Memory B cell (primary cell): ENCODE results near the gene NOB1.
A peak's percentile ranks its signal among the peaks of the same experiment; 100 is the strongest.
"Not testable (repeated sequence)": the region's sequence is repeated elsewhere in the genome, so short reads cannot be mapped to it uniquely, and the experiment has no call there.

Experiments used
- ATAC-seq: fragments of 150-1000 bp; cut with Tn5 transposase; 2 replicates; pipeline ENCODE4 v1.10.0; 2021; ENCODE audit warnings: low read depth, mild to moderate bottlenecking, moderate library complexity
- DNase-seq, 2 donors: peaks; one replicate each; pipeline ENCODE4 v3.0.0; 2022; ENCODE audit warnings: low spot score in 2 of 2
- H3K27ac Mint-ChIP-seq: one replicate; pipeline ENCODE4 v1.8.0; 2022; ENCODE audit warnings: mild to moderate bottlenecking, moderate library complexity, mixed read lengths
- H3K27me3 Mint-ChIP-seq: one replicate; pipeline ENCODE4 v1.8.0; 2022; ENCODE audit warnings: mixed read lengths
- H3K36me3 Mint-ChIP-seq: one replicate; pipeline ENCODE4 v1.8.0; 2022; ENCODE audit warnings: mild to moderate bottlenecking, mixed read lengths
- H3K4me1 Mint-ChIP-seq: one replicate; pipeline ENCODE4 v1.8.0; 2022; ENCODE audit warnings: mixed read lengths
- H3K4me3 Mint-ChIP-seq: one replicate; pipeline ENCODE4 v1.8.0; 2022; ENCODE audit warnings: mild to moderate bottlenecking, moderate library complexity, mixed read lengths
- H3K9me3 Mint-ChIP-seq: one replicate; pipeline ENCODE4 v1.8.0; 2022; ENCODE audit warnings: mixed read lengths

The NOB1 gene

DNA sequence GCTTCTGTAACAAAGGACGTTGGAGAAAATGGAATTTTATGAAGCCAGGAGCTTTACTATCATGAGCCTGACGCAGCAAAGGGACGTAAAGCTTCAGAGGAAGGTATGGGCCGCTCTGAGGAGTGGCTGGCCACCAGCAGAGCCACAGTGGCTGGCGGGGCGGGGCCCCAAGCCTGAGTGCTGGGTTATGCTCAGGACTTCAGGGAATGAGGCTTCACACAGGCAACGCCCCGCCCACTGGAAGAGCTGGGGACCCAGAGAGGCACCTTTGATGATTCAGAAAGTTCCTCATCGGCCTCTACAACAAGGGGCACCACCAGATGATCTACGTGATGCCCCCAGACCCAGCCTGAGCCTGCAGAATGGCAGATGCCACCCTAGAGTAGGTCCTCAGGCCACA lies 8.8 kb downstream of the NOB1 start:
- no peak overlapping the region for H3K4me3 Mint-ChIP-seq
- H3K4me1 Mint-ChIP-seq = no peaks in the 10 kb centered on the region
- H3K27ac Mint-ChIP-seq = no peak overlapping the region
- DNase-seq = no peak
- no peak for ATAC-seq
- H3K36me3 Mint-ChIP-seq = peaks cover 29% of the 10 kb centered on the region
- H3K9me3 Mint-ChIP-seq = no peaks in the 10 kb centered on the region
- H3K27me3 Mint-ChIP-seq = no peaks in the 10 kb centered on the region

DNA sequence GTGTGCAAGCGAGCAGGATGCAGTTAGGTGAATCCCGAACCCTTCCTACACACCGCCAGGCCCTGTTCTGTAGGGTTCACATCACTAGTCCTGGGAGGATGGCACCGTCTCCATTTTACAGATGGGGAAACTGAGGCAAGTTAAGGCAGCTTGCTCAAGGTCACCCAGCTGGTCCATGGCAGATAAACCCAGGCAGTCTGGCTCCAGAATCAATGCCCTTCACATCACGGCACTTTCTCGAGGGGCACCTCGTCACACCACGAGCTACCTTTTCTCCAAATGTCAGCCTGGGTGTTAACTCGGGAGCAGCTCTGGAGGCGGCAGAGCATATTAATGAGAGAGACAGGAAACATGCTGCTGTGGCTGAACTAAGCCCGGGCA lies 9.5 kb downstream of the NOB1 start:
- H3K4me1 Mint-ChIP-seq = no peaks in the 10 kb centered on the region
- DNase-seq = no peak
- no peaks in the 10 kb centered on the region for H3K27me3 Mint-ChIP-seq
- H3K36me3 Mint-ChIP-seq = peaks cover 27% of the 10 kb centered on the region
- no peak overlapping the region for H3K4me3 Mint-ChIP-seq
- H3K9me3 Mint-ChIP-seq = no peaks in the 10 kb centered on the region
- no peak for ATAC-seq
- no peak overlapping the region for H3K27ac Mint-ChIP-seq

DNA sequence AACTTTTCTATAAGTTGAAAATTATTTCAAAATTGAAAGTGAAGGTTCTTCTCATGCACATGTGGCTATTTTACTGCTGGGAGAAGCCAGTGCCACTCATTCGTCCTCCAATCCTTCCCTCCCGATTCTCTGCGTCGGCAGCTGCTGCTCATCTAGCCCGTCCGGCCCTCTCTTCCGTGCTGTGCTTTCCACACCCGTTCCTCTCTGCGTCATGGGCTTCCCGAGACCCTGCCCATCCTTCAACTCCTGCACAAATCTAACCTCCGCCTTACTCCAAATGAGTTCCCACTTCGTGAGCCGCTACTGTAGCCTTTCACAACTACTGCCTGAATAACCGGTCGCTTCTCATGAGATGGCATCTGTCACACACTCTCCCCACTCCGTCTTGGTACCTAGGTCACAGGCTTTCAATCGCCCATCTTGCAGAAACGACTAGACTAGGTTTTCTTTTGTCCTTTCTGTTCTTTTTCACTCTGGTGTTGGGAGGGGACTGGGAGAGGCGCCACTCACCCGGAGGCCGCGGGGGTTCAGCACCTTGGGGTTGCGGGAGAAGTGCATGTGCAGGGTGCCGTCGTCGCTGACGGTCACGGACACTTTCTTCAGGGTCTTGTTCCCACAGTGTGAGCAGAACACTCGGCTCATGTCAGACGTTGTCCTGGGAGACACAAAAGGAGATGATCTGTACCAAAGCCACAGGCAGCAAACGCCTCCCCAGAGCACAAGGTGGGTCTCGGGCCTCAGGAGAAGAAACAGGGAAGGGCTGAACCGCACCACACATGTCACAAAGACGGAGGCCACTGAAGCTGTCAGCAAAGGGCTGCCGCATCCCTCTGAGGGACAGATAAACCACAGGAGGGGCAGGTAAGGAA lies 10.1 kb downstream of the NOB1 start:
- no peak overlapping the region for H3K4me3 Mint-ChIP-seq
- DNase-seq (no peak), ATAC-seq (no peak)
- peaks cover 27% of the 10 kb centered on the region for H3K36me3 Mint-ChIP-seq
- H3K27ac Mint-ChIP-seq = no peak overlapping the region
- no peaks in the 10 kb centered on the region for H3K9me3 Mint-ChIP-seq
- no peaks in the 10 kb centered on the region for H3K4me1 Mint-ChIP-seq
- no peaks in the 10 kb centered on the region for H3K27me3 Mint-ChIP-seq

DNA sequence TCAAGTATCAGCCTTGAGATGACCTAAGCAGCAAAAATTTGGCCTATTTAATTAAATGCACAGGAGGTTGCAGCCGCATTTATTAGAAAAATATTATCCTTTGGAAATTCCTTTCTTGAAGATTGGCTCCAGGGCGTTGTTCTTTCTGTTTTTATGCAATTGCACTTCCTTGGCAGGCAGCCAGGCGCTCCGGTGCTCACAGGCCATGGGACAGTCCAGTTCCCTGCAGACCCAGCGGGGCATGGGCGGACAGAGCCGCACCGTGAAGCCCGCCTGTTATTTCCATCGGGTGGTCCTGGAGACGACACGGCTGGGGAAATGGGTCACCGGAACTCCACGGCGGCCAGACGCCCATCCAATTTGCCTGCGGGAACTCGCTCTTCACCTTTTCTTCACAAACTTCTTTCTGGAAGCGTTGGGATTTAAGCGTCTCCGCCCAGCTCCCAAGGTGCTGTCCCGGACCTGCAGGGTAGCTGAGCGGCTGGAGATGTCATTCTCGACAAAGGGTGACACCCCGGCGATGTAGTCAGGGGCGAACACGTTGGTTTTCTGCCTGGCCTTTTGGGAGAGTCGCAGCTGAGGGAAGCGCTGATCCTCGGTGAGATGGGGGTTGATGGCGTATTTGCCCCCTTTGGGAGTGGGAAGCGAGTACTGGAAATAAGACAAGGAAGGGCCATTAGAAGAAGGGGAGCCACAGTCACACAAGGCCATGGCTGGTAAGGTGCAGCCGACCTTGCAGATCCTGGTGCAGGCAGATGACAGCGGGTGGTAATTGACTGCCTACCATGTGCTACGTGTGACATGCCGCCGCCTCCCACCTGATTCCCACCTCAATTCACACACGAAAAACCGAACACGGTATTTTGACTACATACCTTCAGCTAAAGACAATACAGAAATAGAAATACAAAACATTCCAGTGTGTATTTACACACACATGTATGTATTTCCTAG lies 12.5 kb downstream of the NOB1 start:
- H3K27me3 Mint-ChIP-seq = no peaks in the 10 kb centered on the region
- no peaks in the 10 kb centered on the region for H3K4me1 Mint-ChIP-seq
- no peak overlapping the region for H3K27ac Mint-ChIP-seq
- ATAC-seq = no peak
- H3K4me3 Mint-ChIP-seq = no peak overlapping the region
- H3K9me3 Mint-ChIP-seq = no peaks in the 10 kb centered on the region
- no peak for DNase-seq
- peaks cover 18% of the 10 kb centered on the region for H3K36me3 Mint-ChIP-seq

DNA sequence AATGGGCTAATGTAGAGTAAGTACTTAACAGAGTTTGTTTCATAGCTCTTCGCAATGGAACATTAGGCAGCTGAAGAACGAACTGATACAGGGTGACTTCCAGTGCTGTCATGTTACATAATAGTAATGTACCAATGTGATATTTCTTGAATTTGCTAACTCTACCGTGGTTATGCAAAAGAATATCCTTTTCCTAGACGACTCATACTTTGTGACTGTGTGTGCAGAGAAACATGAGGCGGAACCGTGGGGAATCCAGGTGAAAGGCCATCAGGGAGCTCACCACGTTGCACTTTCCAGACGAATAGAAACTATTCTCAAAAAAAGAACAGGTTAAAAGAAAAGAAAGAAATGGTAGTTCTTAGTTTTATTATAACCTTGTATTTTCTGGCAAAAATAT lies 13.2 kb downstream of the NOB1 start:
- Mint-ChIP-seq H3K9me3 (no peaks in the 10 kb centered on the region), H3K27ac (no peak overlapping the region), H3K27me3 (no peaks in the 10 kb centered on the region), H3K36me3 (peaks cover 17% of the 10 kb centered on the region), H3K4me3 (no peak overlapping the region), H3K4me1 (no peaks in the 10 kb centered on the region)
- DNase-seq = no peak
- ATAC-seq = no peak

DNA sequence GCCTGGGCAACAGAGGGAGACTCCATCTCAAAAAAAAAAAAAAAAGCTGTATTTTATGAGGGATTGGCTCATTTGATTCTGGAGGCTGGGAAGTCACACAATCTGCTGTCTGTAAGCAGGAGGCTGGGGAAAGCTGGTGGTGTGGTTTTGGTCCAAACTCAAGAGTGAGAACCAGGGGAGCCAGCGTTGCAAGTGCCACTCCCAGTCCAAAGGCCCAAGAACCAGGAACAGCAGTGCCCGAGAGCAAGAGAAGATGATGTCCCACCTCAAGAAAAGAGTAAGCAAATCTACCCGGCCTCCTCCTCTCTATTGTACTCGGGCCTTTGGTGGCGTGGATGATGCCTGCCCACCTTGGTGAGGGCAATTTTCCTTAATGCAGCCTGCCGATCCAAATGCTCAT lies 22.6 kb downstream of the NOB1 start:
- peaks cover under 1% of the 10 kb centered on the region for H3K4me1 Mint-ChIP-seq
- no peak overlapping the region for H3K4me3 Mint-ChIP-seq
- ATAC-seq (no peak), DNase-seq (no peak)
- no peaks in the 10 kb centered on the region for H3K36me3 Mint-ChIP-seq
- H3K27ac Mint-ChIP-seq = no peak overlapping the region
- no peaks in the 10 kb centered on the region for H3K27me3 Mint-ChIP-seq
- no peaks in the 10 kb centered on the region for H3K9me3 Mint-ChIP-seq

DNA sequence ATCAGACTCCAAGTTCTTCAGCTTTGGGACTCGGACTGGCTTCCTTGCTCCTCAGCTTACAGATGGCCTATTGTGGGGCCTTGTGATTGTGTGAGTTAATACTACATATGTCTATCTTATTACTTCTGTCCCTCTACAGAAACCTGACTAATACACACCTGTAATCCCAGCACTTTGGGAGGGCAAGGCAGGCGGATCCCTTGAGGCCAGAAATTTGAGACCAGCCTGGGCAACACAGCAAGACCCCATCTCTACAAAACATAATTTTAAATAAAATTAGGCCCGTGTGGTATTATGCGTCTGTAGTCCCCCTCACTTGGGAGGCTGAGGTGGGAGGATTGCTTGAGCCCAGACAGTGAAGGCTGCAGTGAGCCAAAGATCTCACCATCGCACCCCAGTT lies 23.4 kb downstream of the NOB1 start:
- not testable (repeated sequence) for H3K4me3 Mint-ChIP-seq, H3K36me3 Mint-ChIP-seq, H3K9me3 Mint-ChIP-seq, H3K27me3 Mint-ChIP-seq, H3K4me1 Mint-ChIP-seq, H3K27ac Mint-ChIP-seq, ATAC-seq, DNase-seq

DNA sequence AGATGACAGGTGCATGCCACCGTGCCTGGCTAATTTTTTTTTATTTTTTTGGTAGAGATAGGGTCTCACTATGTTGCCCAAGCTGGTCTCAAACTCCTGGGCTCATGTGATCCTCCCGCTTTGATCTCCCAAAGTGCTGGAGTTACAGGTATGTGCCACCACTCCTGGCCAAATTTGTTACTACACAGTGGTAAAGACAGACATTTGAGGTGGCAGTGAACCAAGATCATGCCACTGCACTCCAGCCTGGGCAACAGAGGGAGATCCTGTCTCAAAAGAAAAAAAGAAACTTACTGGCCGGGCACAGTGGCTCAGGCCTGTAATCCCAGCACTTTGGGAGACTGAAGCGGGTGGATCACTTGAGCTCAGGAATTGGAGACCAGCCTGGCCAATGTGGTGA lies 25.7 kb downstream of the NOB1 start:
- H3K4me1 Mint-ChIP-seq = peaks cover 11% of the 10 kb centered on the region
- H3K36me3 Mint-ChIP-seq, H3K9me3 Mint-ChIP-seq, ATAC-seq, H3K27me3 Mint-ChIP-seq, H3K4me3 Mint-ChIP-seq, H3K27ac Mint-ChIP-seq, DNase-seq: not testable (repeated sequence)

DNA sequence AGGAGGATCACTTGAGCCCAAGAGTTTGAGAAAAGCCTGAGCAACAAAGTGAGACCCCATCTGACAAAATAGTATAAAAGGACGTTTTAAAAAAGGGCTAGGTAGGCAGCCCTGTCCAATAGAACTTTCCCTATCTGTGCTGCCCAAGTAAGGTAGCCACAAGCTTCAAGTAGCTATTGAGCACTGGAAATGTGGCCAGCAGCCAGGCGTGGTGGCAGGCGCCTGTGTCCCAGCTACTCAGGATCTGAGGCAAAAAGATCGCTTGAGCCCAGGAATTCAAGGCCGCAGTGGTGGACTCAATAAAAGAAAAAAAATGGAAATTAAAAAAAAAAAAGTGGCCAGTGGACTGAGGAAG lies 26.8 kb downstream of the NOB1 start:
- Mint-ChIP-seq H3K36me3 (no peaks in the 10 kb centered on the region), H3K4me3 (no peak overlapping the region), H3K27ac (no peak overlapping the region), H3K4me1 (peaks cover 11% of the 10 kb centered on the region), H3K9me3 (no peaks in the 10 kb centered on the region), H3K27me3 (no peaks in the 10 kb centered on the region)
- no peak for DNase-seq
- ATAC-seq = no peak

DNA sequence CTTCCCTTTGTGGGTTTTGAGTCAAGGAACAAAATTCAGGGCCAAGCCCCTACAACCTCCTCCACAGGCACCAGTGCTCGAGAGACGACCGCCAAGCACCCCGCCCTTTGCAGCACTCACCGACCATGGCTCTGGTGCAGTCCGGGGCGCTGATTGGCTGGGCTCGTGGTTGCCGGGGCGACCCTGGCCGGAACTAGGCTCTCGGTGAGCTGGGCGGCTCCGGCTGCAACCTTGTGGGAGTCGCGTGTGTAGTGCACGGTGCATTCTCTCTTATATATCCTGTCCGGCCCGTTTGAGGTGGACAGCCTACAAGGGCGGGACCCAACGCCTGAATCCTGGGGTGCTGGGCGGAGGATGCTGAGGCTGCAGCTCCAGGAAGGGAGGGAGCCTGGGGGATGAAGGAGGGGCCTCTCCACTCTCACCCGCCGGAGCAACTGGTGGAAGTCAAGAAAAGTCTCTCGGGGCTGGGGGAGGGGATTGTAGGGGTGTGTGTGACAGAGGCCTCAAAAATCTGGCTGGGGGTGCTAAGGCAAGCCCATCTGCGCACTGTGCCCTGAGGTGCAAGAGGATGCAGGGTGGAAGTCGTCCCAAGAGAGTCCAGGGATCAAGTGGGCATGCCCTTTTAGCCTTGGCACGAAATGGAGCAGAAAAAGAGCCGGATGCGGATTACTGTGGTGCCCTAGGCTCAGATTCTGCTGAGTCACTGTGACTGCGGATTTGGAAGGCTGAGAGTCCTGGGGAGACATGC lies 28.2 kb downstream of the NOB1 start, which contains the start of gene NQO1:
NQO1 (minus strand) TSS at position 248 of the 748 bp plus-strand sequence; CDS start at position 127, 121 bp downstream.
- Mint-ChIP-seq H3K27ac (peak within 1 kb of the TSS; percentile 78), H3K27me3 (no peaks in the 10 kb centered on the region), H3K4me1 (peaks cover 11% of the 10 kb centered on the region), H3K4me3 (peak within 1 kb of the TSS; percentile 91), H3K9me3 (no peaks in the 10 kb centered on the region), H3K36me3 (no peaks in the 10 kb centered on the region)
- DNase-seq (peak; percentile 76 to 80), ATAC-seq (peak; percentile 99)

DNA sequence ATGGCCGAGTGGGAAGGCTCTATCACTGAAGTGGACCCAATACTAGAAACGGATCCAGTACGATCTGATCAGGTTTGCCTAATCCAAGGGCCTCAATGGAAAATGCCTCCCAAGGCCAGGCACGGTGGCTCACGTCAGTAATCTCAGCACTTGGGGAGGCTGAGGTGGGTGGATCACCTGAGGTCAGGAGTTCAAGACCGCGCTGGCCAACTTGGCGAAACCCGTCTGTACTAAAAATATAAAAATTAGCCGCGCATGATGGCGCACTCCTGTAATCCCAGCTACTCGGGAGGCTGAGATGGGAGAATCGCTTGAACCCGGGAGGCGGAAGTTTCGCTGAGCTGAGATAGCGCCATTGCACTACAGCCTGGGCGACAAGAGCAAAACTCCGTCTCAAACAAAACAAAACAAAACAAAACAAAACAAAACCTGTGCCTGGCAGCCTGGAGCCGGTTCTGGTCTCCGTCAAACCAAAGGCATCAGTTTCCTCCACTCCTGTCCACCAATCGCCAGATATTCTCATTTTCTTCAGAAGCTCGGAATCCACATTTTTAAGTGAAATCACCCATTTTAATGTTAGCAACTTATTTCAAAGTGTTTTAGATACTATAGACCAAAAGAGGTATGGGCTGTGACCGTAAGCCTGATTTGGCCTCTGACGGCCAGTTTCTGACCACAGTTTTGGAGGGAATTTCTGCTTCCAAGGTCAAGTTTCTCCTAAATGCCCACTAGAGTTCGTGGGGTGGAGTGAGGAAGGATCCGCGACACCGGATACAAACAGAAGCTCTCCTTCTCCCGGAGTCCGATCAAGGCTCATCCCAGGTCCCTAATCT lies 29.0 kb downstream of the NOB1 start:
- DNase-seq (no peak), ATAC-seq (no peak)
- H3K27ac Mint-ChIP-seq = peak overlapping the region; percentile 78
- H3K9me3 Mint-ChIP-seq = no peaks in the 10 kb centered on the region
- peaks cover 11% of the 10 kb centered on the region for H3K4me1 Mint-ChIP-seq
- H3K36me3 Mint-ChIP-seq = no peaks in the 10 kb centered on the region
- H3K4me3 Mint-ChIP-seq = peak overlapping the region; percentile 91
- H3K27me3 Mint-ChIP-seq = no peaks in the 10 kb centered on the region

DNA sequence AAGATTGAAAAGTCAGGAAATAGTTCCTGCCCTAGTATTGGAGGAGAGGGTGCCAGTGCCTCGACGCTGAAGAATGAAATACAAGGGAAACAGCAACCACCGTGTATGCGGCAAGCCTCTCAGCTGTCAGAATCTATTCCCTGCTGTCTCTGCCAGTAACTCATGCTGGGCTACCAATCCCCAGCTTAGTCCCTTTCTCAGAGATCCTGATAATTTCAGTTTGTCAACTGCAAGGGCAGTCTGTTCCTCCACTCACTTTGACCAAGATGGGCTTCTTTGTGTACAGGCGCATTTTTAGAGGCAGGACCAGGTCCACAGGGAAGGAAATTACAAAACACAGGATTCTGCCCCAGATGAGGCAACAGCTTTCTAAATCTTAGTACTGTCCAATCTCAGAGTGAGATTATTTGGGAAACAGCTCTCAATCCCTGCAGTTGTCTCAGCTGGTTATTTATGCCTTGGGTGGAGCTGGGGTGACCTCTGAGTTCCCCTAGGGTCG lies 29.7 kb downstream of the NOB1 start:
- H3K4me3 Mint-ChIP-seq = peak overlapping the region; percentile 91

DNA sequence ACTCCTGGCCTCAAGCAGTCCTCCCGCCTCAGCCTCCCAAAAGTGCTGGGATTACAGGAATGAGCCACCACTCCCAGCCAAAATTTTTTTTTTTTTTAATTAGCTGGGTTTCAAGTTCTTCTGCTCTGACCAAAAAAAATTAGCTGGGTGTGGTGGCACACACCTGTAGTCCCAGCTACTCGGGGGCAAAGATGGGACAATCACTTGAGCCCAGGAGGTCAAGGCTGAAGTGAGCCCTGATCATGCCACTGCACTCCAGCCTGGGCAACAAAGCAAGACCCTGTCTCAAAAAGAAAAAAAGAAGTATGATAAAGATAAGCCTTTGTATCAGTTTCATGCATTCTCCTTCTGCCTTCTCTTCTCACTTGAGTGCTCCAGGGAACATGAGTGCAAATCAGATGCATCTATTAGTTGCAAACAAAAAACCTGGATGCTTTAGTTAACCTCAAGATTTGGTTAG lies 30.3 kb downstream of the NOB1 start:
- no peak for ATAC-seq
- H3K4me3 Mint-ChIP-seq = no peak overlapping the region
- no peak for DNase-seq
- H3K27ac Mint-ChIP-seq = no peak overlapping the region
- no peaks in the 10 kb centered on the region for H3K27me3 Mint-ChIP-seq
- H3K36me3 Mint-ChIP-seq = no peaks in the 10 kb centered on the region
- no peaks in the 10 kb centered on the region for H3K9me3 Mint-ChIP-seq
- H3K4me1 Mint-ChIP-seq = peaks cover 11% of the 10 kb centered on the region

More for the DNA sequence above, 29.7 kb downstream of the NOB1 start:
- no peaks in the 10 kb centered on the region for H3K9me3 Mint-ChIP-seq
- ATAC-seq (no peak), DNase-seq (no peak)
- no peaks in the 10 kb centered on the region for H3K27me3 Mint-ChIP-seq
- no peaks in the 10 kb centered on the region for H3K36me3 Mint-ChIP-seq
- H3K4me1 Mint-ChIP-seq = peaks cover 11% of the 10 kb centered on the region
- H3K27ac Mint-ChIP-seq = no peak overlapping the region
